HTR-8/SVneo (cell line): ENCODE results near the gene DNAI2.
"Not testable (repeated sequence)": the region's sequence is repeated elsewhere in the genome, so short reads cannot be mapped to it uniquely, and the experiment has no call there.

Experiments used
- DNase-seq: peaks from one replicate; pipeline ENCODE4 v3.0.0; 2011; ENCODE audit warnings: low spot score, mixed read lengths; ENCODE audit not compliant: insufficient read length
- FAIRE-seq: peaks from 2 replicates; lab custom pipeline; 2011; peaks lifted over from hg19 to GRCh38; lab: Jason Lieb, UNC

DNAI2 gene

DNA sequence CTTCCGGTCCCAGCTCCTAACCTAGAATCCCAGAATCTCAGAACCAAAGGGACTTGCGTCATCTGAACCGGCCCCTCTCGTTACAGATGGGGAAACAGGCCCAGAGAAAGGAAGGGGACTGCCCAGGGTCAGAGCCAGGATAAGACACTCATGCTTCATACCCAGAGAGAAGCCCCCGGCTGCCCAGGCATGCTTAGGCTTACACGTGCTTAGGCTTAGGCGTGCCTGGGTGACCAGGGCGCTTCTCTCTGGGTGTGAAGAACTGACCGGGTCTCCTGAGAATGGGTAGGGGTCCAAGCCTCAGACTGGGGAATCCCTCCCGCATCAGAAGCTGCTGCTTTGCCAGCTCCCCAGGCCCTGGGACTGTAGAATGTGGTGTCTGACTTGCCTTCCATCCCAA, 29.9 kb upstream of the DNAI2 start:
- FAIRE-seq = no peak
- no peak for DNase-seq

GRCh38 chr17:74244548-74244947, 29.5 kb upstream of the DNAI2 start:
- no peak for FAIRE-seq
- DNase-seq = no peak

- no peak for DNase-seq
- no peak for FAIRE-seq
Measured at GRCh38 chr17:74245145-74245831, 28.7 kb upstream of the DNAI2 start.

DNA sequence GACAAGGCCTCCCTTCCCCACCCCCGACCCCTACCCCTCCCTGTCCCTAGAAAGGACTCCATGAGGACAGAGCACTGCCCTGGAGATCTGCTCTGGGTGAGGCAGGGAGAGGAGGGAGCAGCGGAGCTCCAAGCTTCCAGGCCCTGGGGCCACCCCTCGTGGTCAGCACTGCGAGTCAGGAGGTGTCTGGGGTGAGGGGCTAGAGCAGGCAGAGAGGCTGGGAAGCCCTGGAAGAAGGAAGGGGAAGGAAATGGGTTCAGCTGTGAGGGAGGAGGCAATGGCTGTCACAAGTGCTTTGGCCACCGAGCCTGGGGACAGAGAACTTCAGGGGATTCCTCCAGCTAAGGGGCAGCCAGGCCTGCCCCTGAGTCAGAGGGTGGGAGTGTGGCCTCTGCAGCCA, 28.2 kb upstream of the DNAI2 start:
- DNase-seq = no peak
- no peak for FAIRE-seq

DNA sequence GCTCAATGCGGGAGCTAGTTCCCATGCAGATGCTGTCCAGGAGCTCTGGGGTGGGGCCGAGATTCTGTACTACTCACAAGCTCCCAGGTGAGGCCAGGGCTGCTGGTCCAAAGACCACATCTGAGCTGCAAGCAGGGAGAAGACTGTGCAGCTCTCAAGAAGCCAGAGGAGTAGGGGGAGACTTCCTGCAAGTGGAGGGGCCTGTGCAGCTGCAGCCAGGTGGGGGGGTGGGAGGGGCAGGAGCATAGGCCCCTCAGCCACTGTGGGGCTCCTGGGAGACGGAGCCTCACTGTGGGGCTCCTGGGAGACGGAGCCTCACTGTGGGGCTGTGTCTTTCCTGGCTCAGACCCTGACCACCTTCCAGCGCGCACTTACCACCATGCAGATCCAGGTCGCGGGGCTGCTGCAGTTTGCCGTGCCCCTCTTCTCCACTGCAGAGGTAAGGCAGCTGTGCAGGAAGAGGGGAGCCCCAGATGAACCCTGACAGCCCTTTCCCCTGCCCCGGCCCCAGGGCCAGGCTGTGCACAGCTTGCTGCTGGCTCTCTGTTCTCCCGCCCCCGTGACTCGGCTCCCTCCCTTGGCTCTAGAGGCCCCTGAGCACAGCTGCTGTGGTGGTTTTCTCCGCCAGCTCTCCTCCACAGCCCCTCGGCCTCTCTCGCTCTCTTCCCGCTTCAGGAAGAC, 24.3 kb upstream of the DNAI2 start:
- FAIRE-seq = no peak
- no peak for DNase-seq

- DNase-seq (no peak), FAIRE-seq (no peak)
Measured at GRCh38 chr17:74250324-74250995, 23.6 kb upstream of the DNAI2 start.

GRCh38 chr17:74251051-74251450, 23.0 kb upstream of the DNAI2 start:
- FAIRE-seq (peak; percentile 98), DNase-seq (no peak)

DNA sequence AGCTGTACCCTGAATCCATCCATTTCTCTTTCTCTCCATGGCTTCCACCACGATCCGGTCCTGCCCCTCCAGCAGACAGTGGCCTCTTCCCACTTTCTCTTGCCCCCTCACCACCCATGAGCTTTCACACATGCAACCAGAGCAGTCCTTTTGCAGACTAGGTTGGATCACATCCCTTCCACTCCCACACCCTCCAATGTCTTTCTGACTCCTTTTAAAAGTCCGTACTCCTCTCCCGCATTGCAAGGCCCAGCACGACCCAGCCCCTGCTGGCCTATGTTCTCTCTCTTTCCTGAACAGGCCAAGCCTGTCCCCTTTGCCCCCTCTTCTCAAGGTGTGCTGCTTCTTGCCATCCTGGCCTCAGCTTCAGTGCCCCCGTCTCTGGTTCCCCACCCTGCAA, 22.5 kb upstream of the DNAI2 start:
- FAIRE-seq (no peak), DNase-seq (no peak)

DNA sequence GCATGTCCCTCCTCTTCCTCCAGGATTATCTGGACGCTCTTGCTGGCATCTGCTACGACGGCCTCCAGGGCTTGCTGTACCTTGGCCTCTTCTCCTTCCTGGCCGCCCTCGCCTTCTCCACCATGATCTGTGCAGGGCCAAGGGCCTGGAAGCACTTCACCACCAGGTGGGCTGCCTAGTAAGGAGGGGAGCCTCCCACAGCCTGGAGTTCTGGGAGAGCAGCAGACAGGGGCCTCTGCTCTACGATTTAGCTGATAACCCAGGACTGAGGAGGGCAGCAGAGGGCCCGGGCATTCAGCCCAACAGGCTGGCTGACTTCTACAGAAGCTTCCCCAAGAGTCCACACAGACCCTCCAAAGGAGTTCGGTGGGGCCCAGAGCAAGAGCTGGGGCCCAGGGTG, 21.8 kb upstream of the DNAI2 start:
- DNase-seq (no peak), FAIRE-seq (no peak)

DNA sequence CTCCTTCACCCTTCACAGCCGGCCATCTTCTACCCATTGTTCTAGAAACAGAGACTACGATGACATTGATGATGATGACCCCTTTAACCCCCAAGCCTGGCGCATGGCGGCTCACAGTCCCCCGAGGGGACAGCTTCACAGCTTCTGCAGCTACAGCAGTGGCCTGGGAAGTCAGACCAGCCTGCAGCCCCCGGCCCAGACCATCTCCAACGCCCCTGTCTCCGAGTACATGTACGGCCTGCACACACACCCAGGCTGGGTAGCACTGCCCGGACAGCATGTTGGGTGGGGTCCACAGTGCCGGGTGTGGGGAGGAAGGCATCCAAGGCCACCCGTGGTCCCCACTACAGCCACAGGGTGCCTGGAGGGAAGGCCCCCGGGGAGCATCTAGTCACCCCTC, 21.0 kb upstream of the DNAI2 start:
- no peak for DNase-seq
- no peak for FAIRE-seq

GRCh38 chr17:74257311-74257710, 16.7 kb upstream of the DNAI2 start:
- FAIRE-seq = no peak
- DNase-seq = no peak

- no peak for DNase-seq
- no peak for FAIRE-seq
Measured at GRCh38 chr17:74259667-74260524, 14.1 kb upstream of the DNAI2 start.

DNA sequence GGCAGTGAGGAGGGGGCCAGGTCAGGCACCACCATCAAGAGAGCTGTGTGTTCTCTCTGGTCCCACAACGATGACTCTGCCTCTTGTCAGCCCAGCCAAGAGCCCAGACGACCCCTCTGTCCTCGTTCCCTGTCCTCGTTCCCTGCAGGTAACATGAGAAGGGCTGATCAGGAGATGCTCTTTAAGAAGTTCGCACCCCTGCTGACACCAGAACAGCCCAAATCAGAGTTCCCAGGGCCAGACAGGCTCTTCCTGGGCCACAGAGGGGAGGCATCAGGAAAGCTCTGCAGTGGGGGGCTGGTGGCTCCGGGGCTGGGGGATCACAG, 13.5 kb upstream of the DNAI2 start:
- FAIRE-seq (no peak), DNase-seq (no peak)

DNA sequence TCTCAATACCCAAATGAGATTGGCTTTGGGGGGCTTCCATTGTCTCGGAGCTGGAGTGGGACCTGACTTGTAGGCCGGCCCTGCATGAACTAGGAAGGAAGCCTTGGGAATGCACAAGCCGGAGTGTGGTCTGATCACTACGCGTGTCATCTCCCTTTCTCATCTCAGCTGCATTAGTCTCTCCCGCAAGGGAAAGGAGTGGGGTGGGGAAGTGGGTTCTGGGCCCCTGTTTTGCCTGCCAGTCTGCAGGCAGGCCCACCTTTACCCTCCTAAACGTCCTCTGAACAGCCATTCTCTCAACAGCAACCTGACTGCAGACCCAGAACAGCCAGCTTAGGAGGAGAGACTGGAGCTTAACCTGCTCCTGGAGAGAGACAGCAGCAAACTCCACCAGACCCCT, 11.4 kb upstream of the DNAI2 start:
- no peak for FAIRE-seq
- no peak for DNase-seq

GRCh38 chr17:74267054-74267453, 7.0 kb upstream of the DNAI2 start:
- not testable (repeated sequence) for DNase-seq

DNA sequence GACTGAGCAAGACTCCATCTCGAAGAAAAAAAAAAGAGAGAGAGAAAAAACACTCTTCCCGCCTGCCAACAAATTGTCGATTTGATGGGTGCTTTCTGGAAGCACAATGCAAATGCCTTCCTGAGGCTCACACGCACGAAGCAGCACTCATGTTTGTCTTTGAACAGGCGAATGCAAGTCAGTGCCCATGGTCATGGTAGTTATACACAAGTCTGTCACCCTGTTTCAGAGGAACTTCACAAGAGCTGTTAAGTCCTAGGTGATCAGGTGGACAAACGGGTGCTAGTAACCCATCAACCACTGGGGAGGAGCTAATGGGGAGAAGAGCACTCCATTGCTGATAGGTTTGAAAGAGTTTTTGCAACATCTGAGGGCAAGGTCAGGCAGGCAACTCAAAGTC, 6.5 kb upstream of the DNAI2 start:
- no peak for FAIRE-seq
- no peak for DNase-seq

More at GRCh38 chr17:74267054-74267453, 7.0 kb upstream of the DNAI2 start:
- not testable (repeated sequence) for FAIRE-seq

DNA sequence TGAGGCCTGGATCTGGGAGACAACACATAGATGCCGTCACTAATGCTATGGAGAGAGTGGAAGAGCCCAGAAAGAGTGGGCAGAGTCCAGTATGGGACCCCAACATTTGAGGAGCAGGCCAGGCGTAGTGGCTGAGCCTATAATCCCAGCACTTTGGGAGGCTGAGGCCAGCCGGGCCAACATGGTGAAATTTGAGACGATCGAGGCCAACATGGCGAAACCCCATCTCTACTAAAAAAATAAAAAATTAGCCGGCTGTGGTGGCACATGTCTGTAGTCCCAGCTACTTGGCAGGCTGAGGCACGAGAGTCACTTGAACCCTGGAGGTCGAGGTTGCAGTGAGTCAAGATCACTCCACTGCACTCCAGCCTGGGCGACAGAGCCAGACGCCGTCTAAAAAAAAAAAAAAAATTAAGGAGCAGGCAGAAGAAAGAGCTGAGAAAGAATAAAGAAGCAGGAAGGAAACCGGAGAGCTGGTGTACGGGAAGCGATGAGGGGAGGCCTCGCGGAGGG, 6.0 kb upstream of the DNAI2 start:
- FAIRE-seq (no peak), DNase-seq (no peak)

DNA sequence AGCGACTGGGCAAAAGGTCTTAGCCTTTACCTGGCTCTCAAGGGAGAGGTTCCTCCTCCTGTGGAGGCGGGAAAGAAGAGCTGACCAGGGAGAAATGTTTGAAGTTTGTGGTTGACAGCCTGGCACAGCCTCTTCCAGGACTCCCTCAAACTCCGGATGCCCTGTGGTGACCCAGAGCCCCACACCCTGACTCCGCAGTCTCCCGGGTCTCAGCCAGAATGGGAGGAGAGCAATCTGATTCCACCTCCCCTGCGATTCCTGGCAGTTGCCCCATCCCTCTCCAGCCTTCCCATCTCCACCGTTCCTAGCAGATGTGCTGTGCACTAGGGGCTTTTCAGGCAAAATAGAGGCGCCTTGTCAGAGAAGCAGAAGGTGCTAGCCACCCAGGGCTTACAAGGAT, 5.5 kb upstream of the DNAI2 start:
- FAIRE-seq = no peak

DNA sequence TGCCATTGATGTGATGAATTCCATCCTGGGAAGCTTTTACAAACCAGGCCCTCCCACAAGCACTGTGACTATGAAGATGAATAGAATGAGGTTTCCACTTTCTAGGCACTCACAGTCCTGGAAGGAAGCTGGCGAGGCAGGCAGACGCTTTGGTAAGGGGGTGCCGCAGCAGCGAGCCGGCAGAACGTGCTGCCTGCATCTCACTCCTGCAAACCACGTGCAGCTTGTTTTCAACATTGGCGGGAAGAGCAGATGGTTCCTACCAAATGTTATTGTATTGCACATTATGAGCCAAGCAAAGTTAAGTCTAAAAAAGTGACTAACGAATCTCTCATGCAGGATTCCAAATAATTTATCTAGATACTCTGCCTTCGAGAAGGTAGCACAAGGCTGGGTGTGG, 3.7 kb upstream of the DNAI2 start:
- DNase-seq (no peak), FAIRE-seq (no peak)

More for the DNA sequence above, 5.5 kb upstream of the DNAI2 start:
- no peak for DNase-seq

DNA sequence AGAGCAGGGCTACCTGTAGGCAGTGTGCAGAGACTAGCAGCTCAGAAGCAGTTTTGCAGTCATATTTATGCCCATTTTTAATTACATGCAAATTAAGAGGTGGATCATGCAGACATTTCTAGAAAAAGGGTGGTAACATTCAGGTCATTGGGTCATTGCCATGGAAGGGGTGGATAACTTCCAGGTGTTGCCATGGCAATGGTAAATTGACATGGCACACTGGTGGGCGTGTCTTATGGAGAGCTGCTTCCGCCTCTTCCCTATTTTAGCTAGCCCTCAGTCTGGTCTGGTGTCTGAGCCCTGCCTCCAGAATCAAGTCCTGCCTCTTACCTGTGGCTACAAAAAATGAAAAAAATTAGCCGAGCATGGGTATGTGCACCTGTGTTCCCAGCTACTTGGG, 2.8 kb upstream of the DNAI2 start:
- DNase-seq (no peak), FAIRE-seq (no peak)
